A549 treated with ZK216348 at 1 μM for 4 hours (cell line): ENCODE data around the gene GH2. TPM values are rescaled to one million over a fixed set of nuclear protein-coding genes. Genes with fewer than 3 reads are reported as not detected.

Experiments
- total RNA-seq: library from RNA; stranded (reverse); fragments of 200-300 nt; extraction: Qiagen RNA extraction; gene quantifications from 5 replicates; pipeline ENCODE4 v1.2.3, GENCODE V29; 2022; ENCODE audit warnings: low read depth

The GH2 gene
- total RNA-seq = not detected in 5 replicates

DNA sequence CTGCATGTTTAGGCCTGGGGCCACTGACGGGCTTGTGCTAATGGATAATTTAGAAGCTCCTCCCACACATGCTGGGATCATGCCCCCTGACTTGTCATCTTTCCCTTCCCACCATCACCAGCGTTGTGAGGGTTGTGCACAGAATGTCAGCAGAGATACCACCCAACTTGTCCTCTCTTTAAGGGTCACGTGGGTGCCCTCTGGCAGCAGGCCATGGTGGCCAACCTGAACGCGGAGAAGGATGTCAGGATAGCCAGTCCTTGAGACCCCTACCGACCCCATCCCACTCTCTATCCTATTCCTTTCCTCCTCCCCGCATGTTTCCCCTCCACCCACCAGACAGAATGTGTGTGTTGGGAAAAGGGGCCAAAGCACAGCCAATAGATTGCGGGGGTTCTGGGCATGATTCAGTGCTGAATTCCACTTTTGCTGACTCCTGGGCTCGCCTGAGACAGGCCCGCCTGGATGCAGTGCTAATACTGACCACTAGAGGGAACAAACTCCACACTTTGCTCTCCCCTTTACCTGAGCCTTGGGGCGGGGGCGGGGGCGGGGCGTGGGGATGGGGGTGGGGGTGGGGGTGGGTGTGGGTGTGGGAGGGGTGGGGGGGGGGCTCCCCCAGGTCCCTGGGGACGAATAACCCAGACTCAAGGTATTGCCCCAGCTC, at the start of gene GH2:
Gene GH2, minus strand, starts transcription at position 10 of the 667 bp plus-strand sequence. CDS start 143 bp downstream, outside the sequence.

DNA sequence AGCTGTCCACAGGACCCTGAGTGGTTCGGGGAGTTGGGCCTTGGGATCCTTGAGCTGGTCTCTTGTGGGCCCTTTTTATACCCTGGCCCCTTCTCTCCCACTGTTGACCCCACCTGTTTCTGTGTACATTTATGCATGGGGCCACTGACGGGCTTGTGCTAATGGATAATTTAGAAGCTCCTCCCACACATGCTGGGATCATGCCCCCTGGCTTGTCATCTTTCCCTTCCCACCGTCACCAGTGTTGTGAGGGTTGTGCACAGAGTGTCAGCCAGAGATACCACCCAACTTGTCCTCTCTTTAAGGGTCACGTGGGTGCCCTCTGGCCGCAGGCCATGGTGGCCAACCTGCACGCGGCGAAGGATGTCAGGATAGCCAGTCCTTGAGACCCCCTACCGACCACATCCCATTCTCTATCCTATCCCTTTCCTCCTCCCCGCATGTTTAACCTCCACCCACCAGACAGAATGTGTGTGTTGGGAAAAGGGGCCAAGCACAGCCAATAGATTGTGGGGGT, 37.1 kb upstream of the GH2 start, which contains the start of gene GH1:
Gene GH1, minus strand, starts transcription at position 51 of the 517 bp plus-strand sequence. CDS start 63 bp downstream, outside the sequence.

DNA sequence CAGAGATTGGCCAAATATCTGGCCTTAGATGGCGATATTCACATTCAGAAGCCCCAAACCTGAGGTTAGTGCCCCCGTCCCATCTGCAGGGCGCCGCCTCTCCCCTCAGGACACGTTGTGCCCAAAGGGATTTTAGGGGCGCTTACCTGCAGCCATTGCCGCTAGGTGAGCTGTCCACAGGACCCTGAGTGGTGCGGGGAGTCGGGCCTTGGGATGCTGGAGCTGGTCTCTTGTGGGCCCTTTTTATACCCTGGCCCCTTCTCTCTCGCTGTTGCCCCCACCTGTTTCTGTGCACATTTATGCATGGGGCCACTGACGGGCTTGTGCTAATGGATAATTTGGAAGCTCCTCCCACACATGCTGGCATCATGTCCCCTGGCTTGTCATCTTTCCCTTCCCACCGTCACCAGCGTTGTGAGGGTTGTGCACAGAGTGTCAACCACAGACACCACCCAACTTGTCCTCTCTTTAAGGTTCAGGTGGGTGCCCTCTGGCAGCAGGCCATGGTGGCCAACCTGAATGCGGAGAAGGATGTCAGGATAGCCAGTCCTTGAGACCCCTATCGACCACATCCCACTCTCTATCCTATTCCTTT, 29.4 kb upstream of the GH2 start, which contains the start of gene CSHL1:
Gene CSHL1, minus strand, starts transcription at position 218 of the 595 bp plus-strand sequence. Its CDS starts 62 bp downstream, at position 156.

DNA sequence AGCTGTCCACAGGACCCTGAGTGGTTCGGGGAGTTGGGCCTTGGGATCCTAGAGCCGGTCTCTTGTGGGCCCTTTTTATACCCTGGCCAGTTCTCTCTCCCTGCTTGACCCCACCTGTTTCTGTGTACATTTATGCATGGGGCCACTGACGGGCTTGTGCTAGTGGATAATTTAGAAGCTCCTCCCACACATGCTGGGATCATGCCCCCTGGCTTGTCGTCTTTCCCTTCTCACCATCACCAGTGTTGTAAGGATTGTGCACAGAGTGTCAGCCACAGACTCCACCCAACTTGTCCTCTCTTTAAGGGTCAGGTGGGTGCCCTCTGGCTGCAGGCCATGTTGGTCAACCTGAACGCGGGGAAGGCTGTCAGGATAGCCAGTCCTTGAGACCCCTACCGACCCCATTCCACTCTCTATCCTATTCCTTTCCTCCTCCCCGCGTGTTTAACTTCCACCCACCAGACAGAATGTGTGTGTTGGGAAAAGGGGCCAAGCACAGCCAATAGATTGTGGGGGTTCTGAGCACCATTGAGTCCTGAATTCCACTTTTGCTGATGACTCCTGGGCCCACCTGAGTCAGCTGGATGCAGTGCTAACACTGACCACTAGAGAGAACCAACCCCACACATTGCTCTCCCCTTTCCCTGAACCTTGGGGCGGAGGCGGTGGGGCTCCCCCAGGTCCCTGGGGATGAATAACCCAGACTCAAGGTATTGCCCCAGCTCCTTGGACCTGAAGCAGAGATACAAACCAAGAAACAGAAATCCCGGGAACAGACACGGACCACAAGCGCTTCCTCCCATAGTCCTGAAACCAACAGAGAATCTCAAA, 15.0 kb upstream of the GH2 start, which contains the start of gene CSH1:
Gene CSH1, minus strand, starts transcription at position 51 of the 831 bp plus-strand sequence. CDS start 63 bp downstream, outside the sequence.

DNA sequence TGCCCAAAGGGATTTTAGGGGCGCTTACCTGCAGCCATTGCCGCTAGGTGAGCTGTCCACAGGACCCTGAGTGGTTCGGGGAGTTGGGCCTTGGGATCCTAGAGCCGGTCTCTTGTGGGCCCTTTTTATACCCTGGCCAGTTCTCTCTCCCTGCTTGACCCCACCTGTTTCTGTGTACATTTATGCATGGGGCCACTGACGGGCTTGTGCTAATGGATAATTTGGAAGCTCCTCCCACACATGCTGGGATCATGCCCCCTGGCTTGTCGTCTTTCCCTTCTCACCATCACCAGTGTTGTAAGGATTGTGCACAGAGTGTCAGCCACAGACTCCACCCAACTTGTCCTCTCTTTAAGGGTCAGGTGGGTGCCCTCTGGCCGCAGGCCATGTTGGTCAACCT, 8.2 kb downstream of the GH2 start, which contains the start of gene CSH2:
Gene CSH2, minus strand, starts transcription at position 101 of the 400 bp plus-strand sequence. Its CDS starts 63 bp downstream, at position 38.

DNA sequence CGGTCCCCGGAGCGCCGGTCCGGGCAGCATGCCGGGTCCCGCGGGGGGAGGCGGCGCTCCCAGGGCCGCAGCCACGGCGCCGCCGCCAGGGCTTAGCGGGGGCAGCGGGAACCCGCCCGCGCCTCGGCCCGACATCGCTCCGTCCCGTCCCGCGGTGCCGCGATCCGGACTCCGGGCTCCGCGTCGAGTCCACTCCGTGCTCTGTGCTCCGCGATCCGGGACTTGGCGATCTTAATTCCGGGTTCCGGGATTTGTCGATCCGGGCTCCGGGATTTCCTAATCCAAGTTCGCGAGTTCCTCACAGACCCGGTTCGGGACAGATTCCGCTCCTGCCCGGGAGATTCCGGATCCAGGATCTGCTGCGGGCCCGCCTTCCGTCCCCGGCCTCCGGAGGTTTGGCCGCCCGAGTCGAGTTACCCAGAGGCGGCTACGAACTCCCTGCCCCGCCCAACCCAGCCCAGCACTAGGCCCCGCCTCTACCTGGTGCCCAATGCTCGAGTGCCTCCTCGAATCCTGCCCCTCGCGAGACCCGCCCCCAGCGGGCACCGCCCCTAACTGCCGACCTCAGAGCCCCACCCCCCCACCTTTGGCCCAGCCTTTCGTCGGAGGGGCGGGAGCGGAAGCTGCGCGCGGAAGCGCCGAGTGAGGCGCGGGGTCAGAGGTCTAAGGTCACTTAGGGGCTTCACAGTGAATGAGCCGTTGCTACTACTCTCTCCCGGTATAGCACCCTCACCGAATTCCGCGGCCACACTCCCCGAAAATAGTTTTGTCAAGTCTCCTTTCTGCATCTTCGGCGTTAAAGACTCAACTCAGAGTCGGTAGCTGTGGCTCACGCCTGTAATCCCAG, 39.0 kb downstream of the GH2 start, which contains the start of gene SMARCD2:
Gene SMARCD2, minus strand, starts transcription at position 146 of the 847 bp plus-strand sequence. Its CDS starts 11 bp downstream, at position 135.

Other genes with a start within 250 kb of the GH2 start
- 5.9 to 15.6 TPM (median 13.4 TPM) in 5 replicates for gene LIMD2, start 181.8 kb downstream of the GH2 start, total RNA-seq
- 25.3 to 30.1 TPM (median 26.8 TPM) in 5 replicates for gene STRADA, start 140.1 kb downstream of the GH2 start, total RNA-seq
- gene CCDC47, start 108.3 kb downstream of the GH2 start, total RNA-seq = 95.9 to 135 TPM (median 108 TPM) in 5 replicates
- gene DDX42, start 107.8 kb downstream of the GH2 start, total RNA-seq = 86.2 to 127 TPM (median 101 TPM) in 5 replicates
- gene PSMC5, start 54.5 kb downstream of the GH2 start, total RNA-seq = 204 to 242 TPM (median 212 TPM) in 5 replicates
- 55.3 to 68.1 TPM (median 57.2 TPM) in 5 replicates for gene FTSJ3, start 54.3 kb downstream of the GH2 start, total RNA-seq
- gene SMARCD2, start 39.3 kb downstream of the GH2 start, total RNA-seq = 45.9 to 66.3 TPM (median 59.3 TPM) in 5 replicates
- not detected in 5 replicates for gene CSH2, start 8.3 kb downstream of the GH2 start, total RNA-seq
- gene CSH1, start 14.6 kb upstream of the GH2 start, total RNA-seq = not detected in 5 replicates
- not detected in 5 replicates for gene CSHL1, start 29.3 kb upstream of the GH2 start, total RNA-seq
- not detected in 5 replicates for gene GH1, start 36.9 kb upstream of the GH2 start, total RNA-seq
- 0.20 to 0.70 TPM in 2 of 5 replicates, not detected in the others for gene CD79B, start 50.4 kb upstream of the GH2 start, total RNA-seq
- gene SCN4A, start 91.0 kb upstream of the GH2 start, total RNA-seq = 0.01 to 0.11 TPM (median 0.07 TPM) in 4 of 5 replicates, not detected in the other
- gene PRR29, start 116.4 kb upstream of the GH2 start, total RNA-seq = 0.66 to 1.8 TPM (median 0.68 TPM) in 5 replicates
- gene ICAM2, start 138.7 kb upstream of the GH2 start, total RNA-seq = not detected in 5 replicates
- gene ERN1, start 248.2 kb upstream of the GH2 start, total RNA-seq = 2.3 to 5.4 TPM (median 4.0 TPM) in 5 replicates